ENCODE results near the gene WNT3. TPM values are rescaled to one million over a fixed set of nuclear protein-coding genes. Genes with fewer than 3 reads are reported as not detected.

WNT3 gene
- total RNA-seq, 4 donors from 2014 or later = 0.83 to 10.1 (median 6.5) TPM

GRCh38 chr17:46787478-46787877 is 31.0 kb downstream of the WNT3 start:
- H3K9me3 ChIP-seq = no peaks in the 10 kb centered on the region
- no peaks in the 10 kb centered on the region for H3K36me3 ChIP-seq
- H3K27me3 ChIP-seq = peaks cover 0 to under 1% of the 10 kb centered on the region in 2 donors
- TF ChIP-seq CTCF (IDR thresholded peaks at IDR 0.05) (no peak), POLR2A (IDR thresholded peaks at IDR 0.05) (no peak)
- no peak overlapping the region for H3K4me3 ChIP-seq
- H3K4me1 ChIP-seq = peaks cover 0 to 10% (median 3%) of the 10 kb centered on the region in 4 donors
- no peak overlapping the region for H3K27ac ChIP-seq
- DNase-seq = no peak

DNA sequence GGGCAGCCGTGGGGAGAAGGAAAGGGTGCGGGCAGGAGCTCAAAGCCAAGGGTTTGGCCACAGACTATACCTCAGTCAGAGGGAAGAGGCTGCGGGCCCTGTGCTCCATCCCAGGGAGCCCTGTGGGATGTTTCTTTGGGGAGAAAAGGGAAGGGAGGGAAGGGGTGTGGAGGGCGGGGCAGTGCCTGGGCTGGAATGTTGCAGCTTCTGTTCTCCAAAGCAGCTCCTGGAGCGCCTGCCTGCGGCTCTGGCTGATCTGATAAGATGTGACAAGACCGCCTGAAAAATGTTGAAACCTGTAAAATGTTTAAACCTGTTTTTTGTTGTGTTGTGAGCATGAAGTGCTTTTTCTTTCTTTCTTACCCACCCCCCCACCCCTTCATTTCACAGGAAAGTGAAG is 32.8 kb downstream of the WNT3 start:
- no peaks in the 10 kb centered on the region for H3K27me3 ChIP-seq
- H3K4me3 ChIP-seq = no peak overlapping the region
- peaks cover 0 to 17% (median 4%) of the 10 kb centered on the region in 4 donors for H3K4me1 ChIP-seq
- H3K9me3 ChIP-seq = no peaks in the 10 kb centered on the region
- no peaks in the 10 kb centered on the region for H3K36me3 ChIP-seq
- no peak for TF ChIP-seq CTCF (IDR thresholded peaks at IDR 0.05)
- TF ChIP-seq POLR2A (IDR thresholded peaks at IDR 0.05) = no peak
- no peak for DNase-seq
- no peak overlapping the region for H3K27ac ChIP-seq

- TF ChIP-seq POLR2A (IDR thresholded peaks at IDR 0.05) (no peak), CTCF (IDR thresholded peaks at IDR 0.05) (no peak)
- Histone ChIP-seq H3K27me3 (no peaks in the 10 kb centered on the region), H3K36me3 (no peaks in the 10 kb centered on the region), H3K27ac (peak overlapping the region in 2 of 4 donors; percentile 55 to 86), H3K4me1 (peaks cover 0 to 17% (median 4%) of the 10 kb centered on the region in 4 donors), H3K9me3 (no peaks in the 10 kb centered on the region), H3K4me3 (no peak overlapping the region)
- peak in 2 of 3 donors; percentile 82 to 92 for DNase-seq
Measured at GRCh38 chr17:46783031-46783593, 35.4 kb downstream of the WNT3 start.

DNA sequence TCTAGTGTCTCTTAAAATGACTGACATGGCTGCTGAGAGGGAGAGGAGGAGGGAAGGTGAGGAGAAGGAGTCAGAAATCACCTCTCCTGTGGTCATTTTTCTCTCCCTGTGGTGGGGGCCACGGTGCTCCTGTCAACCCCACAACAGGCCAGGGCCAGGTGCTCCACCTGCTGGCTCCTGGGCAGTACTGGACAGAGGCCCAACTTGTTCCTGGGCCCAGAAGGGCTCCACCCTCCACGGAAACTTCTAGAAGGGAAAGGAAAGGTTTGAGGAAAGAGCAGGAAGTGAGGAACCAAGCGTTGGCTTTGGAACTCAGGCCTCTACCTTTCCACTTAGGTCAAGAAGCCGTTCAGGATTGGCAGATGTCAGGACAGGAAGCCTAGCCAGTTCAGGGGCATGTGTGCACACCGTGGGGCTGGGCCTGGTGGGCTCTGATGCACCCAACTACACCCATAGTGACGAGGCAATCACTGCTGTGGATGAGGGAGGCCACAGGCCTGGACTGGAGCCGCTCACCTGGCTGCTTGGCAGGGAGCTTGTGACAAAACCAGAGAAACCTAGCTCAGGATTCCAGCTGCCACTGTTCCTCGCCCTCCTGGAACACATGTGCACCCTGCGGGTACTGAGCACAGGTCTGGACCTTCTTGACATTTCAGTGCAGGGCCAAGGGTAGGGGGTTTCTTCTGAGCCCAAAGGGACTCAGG is 36.1 kb downstream of the WNT3 start:
- Histone ChIP-seq H3K9me3 (no peaks in the 10 kb centered on the region), H3K36me3 (no peaks in the 10 kb centered on the region), H3K4me3 (no peak overlapping the region), H3K4me1 (peaks cover 0 to 17% (median 4%) of the 10 kb centered on the region in 4 donors), H3K27ac (peak overlapping the region in 2 of 4 donors; percentile 55 to 86), H3K27me3 (no peaks in the 10 kb centered on the region)
- TF ChIP-seq POLR2A (IDR thresholded peaks at IDR 0.05) = no peak
- peak in 5 of 6 experiments; percentile 8 to 78 (median 70) for TF ChIP-seq CTCF (IDR thresholded peaks at IDR 0.05)
- DNase-seq = peak; percentile 32 to 77 (median 65)

DNA sequence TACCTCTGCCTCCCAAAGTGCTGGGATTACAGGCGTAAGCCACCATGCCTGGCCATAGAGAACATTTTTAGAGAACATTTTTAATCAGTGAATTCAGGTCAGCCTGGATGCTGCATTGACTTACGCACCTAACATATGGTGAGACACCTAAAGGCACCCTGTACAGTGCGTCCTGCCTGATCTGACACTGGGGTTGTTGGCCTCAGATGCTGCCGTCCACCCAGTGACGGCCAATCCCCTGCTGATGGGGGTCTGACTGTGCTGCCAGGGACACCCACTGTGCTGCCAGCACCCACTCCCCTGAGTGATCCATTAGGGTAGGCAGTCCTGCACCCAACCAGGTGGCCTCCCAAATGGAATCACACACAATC is 38.5 kb downstream of the WNT3 start:
- Histone ChIP-seq H3K4me1 (peaks cover 0 to 17% (median 4%) of the 10 kb centered on the region in 4 donors), H3K4me3 (no peak overlapping the region), H3K36me3 (no peaks in the 10 kb centered on the region), H3K9me3 (no peaks in the 10 kb centered on the region), H3K27me3 (no peaks in the 10 kb centered on the region), H3K27ac (no peak overlapping the region)
- TF ChIP-seq POLR2A (IDR thresholded peaks at IDR 0.05) (no peak), CTCF (IDR thresholded peaks at IDR 0.05) (no peak)
- no peak for DNase-seq

Data from Peyer's patch (tissue), 4 donors.